ENCODE results near the gene GPC4.

Gene GPC4

GRCh38 chrX:133305348-133305747 is 109.9 kb downstream of the GPC4 start:
- no peak overlapping the region for H3K27ac ChIP-seq (replicated peaks; ENCODE audit: low read length)
- no peak overlapping the region for H2BK12ac ChIP-seq (ENCODE audit: low read length)
- no peaks in the 10 kb centered on the region for H3K79me1 ChIP-seq (ENCODE audit: low read depth, low read length)
- H3K4me2 ChIP-seq (ENCODE audit: insufficient read depth, low read length, poor library complexity, severe bottlenecking), result no peak overlapping the region
- H2AFZ ChIP-seq (ENCODE audit: low read length), result no peak overlapping the region
- H3K9me3 ChIP-seq (replicated peaks in 1 of 2; ENCODE audit: control insufficient read depth in 2 of 2, insufficient read depth in 1 of 2, low read depth in 1 of 2, low read length in 2 of 2), result no peaks in the 10 kb centered on the region
- H3K4ac ChIP-seq (ENCODE audit: low read length), result no peak overlapping the region
- no peak overlapping the region for H3K14ac ChIP-seq (ENCODE audit: low read length)
- no peak overlapping the region for H2BK120ac ChIP-seq (ENCODE audit: low read depth, low read length)
- H2BK5ac ChIP-seq (ENCODE audit: low read length), result no peak overlapping the region
- no peaks in the 10 kb centered on the region for H3K27me3 ChIP-seq (ENCODE audit: control insufficient read depth in 3 of 3, insufficient read depth in 3 of 3, low read depth in 1 of 3, low read length in 3 of 3)
- H4K91ac ChIP-seq (ENCODE audit: low read depth, low read length, poor library complexity), result no peak overlapping the region
- no peak overlapping the region for H2AK5ac ChIP-seq (ENCODE audit: low read depth, low read length)
- peaks cover 2 to 50% of the 10 kb centered on the region in 2 donors for H3K36me3 ChIP-seq (replicated peaks in 1 of 2; ENCODE audit: control insufficient read depth in 2 of 2, insufficient read depth in 2 of 2, low read length in 2 of 2)
- no peak overlapping the region for H3K23ac ChIP-seq (ENCODE audit: low read depth, low read length, poor library complexity)
- H3K4me3 ChIP-seq (ENCODE audit: low read length in 2 of 2), result no peak overlapping the region
- H3K9ac ChIP-seq (ENCODE audit: low read depth, low read length, poor library complexity), result no peak overlapping the region
- H2BK15ac ChIP-seq (ENCODE audit: low read length), result no peak overlapping the region
- no peak overlapping the region for H4K8ac ChIP-seq (ENCODE audit: low read depth, low read length)
- peak overlapping the region; percentile 88 for H3K18ac ChIP-seq (ENCODE audit: low read length)
- H3K4me1 ChIP-seq (ENCODE audit: control insufficient read depth in 2 of 2, insufficient read depth in 1 of 2, low read depth in 1 of 2, low read length in 2 of 2), result peaks cover 12 to 29% of the 10 kb centered on the region in 2 donors
- DNase-seq (ENCODE audit: low spot score), result no peak

GRCh38 chrX:133302775-133303445 is 112.4 kb downstream of the GPC4 start:
- H3K4me3 ChIP-seq (ENCODE audit: low read length in 2 of 2), result no peak overlapping the region
- peaks cover 7 to 15% of the 10 kb centered on the region in 2 donors for H3K4me1 ChIP-seq (ENCODE audit: control insufficient read depth in 2 of 2, insufficient read depth in 1 of 2, low read depth in 1 of 2, low read length in 2 of 2)
- no peak overlapping the region for H2BK15ac ChIP-seq (ENCODE audit: low read length)
- no peak overlapping the region for H3K23ac ChIP-seq (ENCODE audit: low read depth, low read length, poor library complexity)
- H3K9me3 ChIP-seq (replicated peaks in 1 of 2; ENCODE audit: control insufficient read depth in 2 of 2, insufficient read depth in 1 of 2, low read depth in 1 of 2, low read length in 2 of 2), result no peaks in the 10 kb centered on the region
- no peaks in the 10 kb centered on the region for H3K27me3 ChIP-seq (ENCODE audit: control insufficient read depth in 3 of 3, insufficient read depth in 3 of 3, low read depth in 1 of 3, low read length in 3 of 3)
- H4K8ac ChIP-seq (ENCODE audit: low read depth, low read length), result no peak overlapping the region
- DNase-seq (ENCODE audit: low spot score), result no peak
- no peaks in the 10 kb centered on the region for H3K79me1 ChIP-seq (ENCODE audit: low read depth, low read length)
- H3K27ac ChIP-seq (replicated peaks; ENCODE audit: low read length), result no peak overlapping the region
- no CpG with 5 or more reads among the region's 10 CpGs for WGBS, 2 donors (ENCODE audit: extremely low coverage in 2 of 2, insufficient read length in 2 of 2, insufficient replicate concordance in 1 of 2)
- H2AFZ ChIP-seq (ENCODE audit: low read length), result no peak overlapping the region
- H3K4ac ChIP-seq (ENCODE audit: low read length), result no peak overlapping the region
- H3K14ac ChIP-seq (ENCODE audit: low read length), result no peak overlapping the region
- H3K4me2 ChIP-seq (ENCODE audit: insufficient read depth, low read length, poor library complexity, severe bottlenecking), result no peak overlapping the region
- H2BK5ac ChIP-seq (ENCODE audit: low read length), result no peak overlapping the region
- no peak overlapping the region for H2AK5ac ChIP-seq (ENCODE audit: low read depth, low read length)
- H2BK120ac ChIP-seq (ENCODE audit: low read depth, low read length), result no peak overlapping the region
- no peak overlapping the region for H4K91ac ChIP-seq (ENCODE audit: low read depth, low read length, poor library complexity)
- H3K18ac ChIP-seq (ENCODE audit: low read length), result no peak overlapping the region
- H3K9ac ChIP-seq (ENCODE audit: low read depth, low read length, poor library complexity), result no peak overlapping the region
- no peak overlapping the region for H2BK12ac ChIP-seq (ENCODE audit: low read length)
- H3K36me3 ChIP-seq (replicated peaks in 1 of 2; ENCODE audit: control insufficient read depth in 2 of 2, insufficient read depth in 2 of 2, low read length in 2 of 2), result peaks cover 2 to 72% of the 10 kb centered on the region in 2 donors

GRCh38 chrX:133300591-133300990 is 114.7 kb downstream of the GPC4 start:
- Histone ChIP-seq H2AFZ (ENCODE audit: low read length) (no peak overlapping the region), H4K91ac (ENCODE audit: low read depth, low read length, poor library complexity) (no peak overlapping the region), H3K4me1 (ENCODE audit: control insufficient read depth in 2 of 2, insufficient read depth in 1 of 2, low read depth in 1 of 2, low read length in 2 of 2) (peaks cover under 1% of the 10 kb centered on the region in 2 donors), H3K4me2 (ENCODE audit: insufficient read depth, low read length, poor library complexity, severe bottlenecking) (no peak overlapping the region), H3K27ac (replicated peaks; ENCODE audit: low read length) (no peak overlapping the region), H3K14ac (ENCODE audit: low read length) (no peak overlapping the region), H3K23ac (ENCODE audit: low read depth, low read length, poor library complexity) (no peak overlapping the region), H2BK15ac (ENCODE audit: low read length) (no peak overlapping the region), H3K79me1 (ENCODE audit: low read depth, low read length) (no peaks in the 10 kb centered on the region), H3K9me3 (replicated peaks in 1 of 2; ENCODE audit: control insufficient read depth in 2 of 2, insufficient read depth in 1 of 2, low read depth in 1 of 2, low read length in 2 of 2) (no peaks in the 10 kb centered on the region), H2BK12ac (ENCODE audit: low read length) (no peak overlapping the region), H3K4ac (ENCODE audit: low read length) (no peak overlapping the region), H3K36me3 (replicated peaks in 1 of 2; ENCODE audit: control insufficient read depth in 2 of 2, insufficient read depth in 2 of 2, low read length in 2 of 2) (peaks cover 2 to 77% of the 10 kb centered on the region in 2 donors), H3K18ac (ENCODE audit: low read length) (no peak overlapping the region), H2BK5ac (ENCODE audit: low read length) (no peak overlapping the region), H3K9ac (ENCODE audit: low read depth, low read length, poor library complexity) (no peak overlapping the region), H2AK5ac (ENCODE audit: low read depth, low read length) (no peak overlapping the region), H4K8ac (ENCODE audit: low read depth, low read length) (no peak overlapping the region), H2BK120ac (ENCODE audit: low read depth, low read length) (no peak overlapping the region), H3K4me3 (ENCODE audit: low read length in 2 of 2) (no peak overlapping the region), H3K27me3 (ENCODE audit: control insufficient read depth in 3 of 3, insufficient read depth in 3 of 3, low read depth in 1 of 3, low read length in 3 of 3) (no peaks in the 10 kb centered on the region)
- no peak for DNase-seq (ENCODE audit: low spot score)

GRCh38 chrX:133297284-133297683 is 118.0 kb downstream of the GPC4 start:
- Histone ChIP-seq H3K79me1 (ENCODE audit: low read depth, low read length) (no peaks in the 10 kb centered on the region), H4K91ac (ENCODE audit: low read depth, low read length, poor library complexity) (no peak overlapping the region), H3K18ac (ENCODE audit: low read length) (no peak overlapping the region), H3K27me3 (ENCODE audit: control insufficient read depth in 3 of 3, insufficient read depth in 3 of 3, low read depth in 1 of 3, low read length in 3 of 3) (no peaks in the 10 kb centered on the region), H2BK15ac (ENCODE audit: low read length) (no peak overlapping the region), H2AFZ (ENCODE audit: low read length) (no peak overlapping the region), H3K9me3 (replicated peaks in 1 of 2; ENCODE audit: control insufficient read depth in 2 of 2, insufficient read depth in 1 of 2, low read depth in 1 of 2, low read length in 2 of 2) (no peaks in the 10 kb centered on the region), H3K9ac (ENCODE audit: low read depth, low read length, poor library complexity) (no peak overlapping the region), H4K8ac (ENCODE audit: low read depth, low read length) (no peak overlapping the region), H2BK120ac (ENCODE audit: low read depth, low read length) (no peak overlapping the region), H3K4me1 (ENCODE audit: control insufficient read depth in 2 of 2, insufficient read depth in 1 of 2, low read depth in 1 of 2, low read length in 2 of 2) (no peaks in the 10 kb centered on the region), H3K27ac (replicated peaks; ENCODE audit: low read length) (no peak overlapping the region), H3K4ac (ENCODE audit: low read length) (no peak overlapping the region), H2AK5ac (ENCODE audit: low read depth, low read length) (no peak overlapping the region), H3K23ac (ENCODE audit: low read depth, low read length, poor library complexity) (no peak overlapping the region), H3K36me3 (replicated peaks in 1 of 2; ENCODE audit: control insufficient read depth in 2 of 2, insufficient read depth in 2 of 2, low read length in 2 of 2) (peaks cover 0 to 46% of the 10 kb centered on the region in 2 donors), H3K4me3 (ENCODE audit: low read length in 2 of 2) (no peak overlapping the region), H3K14ac (ENCODE audit: low read length) (no peak overlapping the region), H2BK12ac (ENCODE audit: low read length) (no peak overlapping the region), H2BK5ac (ENCODE audit: low read length) (no peak overlapping the region), H3K4me2 (ENCODE audit: insufficient read depth, low read length, poor library complexity, severe bottlenecking) (no peak overlapping the region)
- DNase-seq (ENCODE audit: low spot score), result no peak
- no CpG with 5 or more reads among the region's 1 CpG for WGBS, 2 donors (ENCODE audit: extremely low coverage in 2 of 2, insufficient read length in 2 of 2, insufficient replicate concordance in 1 of 2)
